ENCODE data around the gene SIGMAR1.
A peak's percentile ranks its signal among the peaks of the same experiment; 100 is the strongest.

The SIGMAR1 gene

GRCh38 chr9:34630402-34631154 lies 7.0 kb downstream of the SIGMAR1 start:
- no peak for DNase-seq (ENCODE audit: low read depth)

- DNase-seq (ENCODE audit: low read depth), result no peak
Observed at GRCh38 chr9:34629491-34629808, 8.1 kb downstream of the SIGMAR1 start.

GRCh38 chr9:34628656-34629490 lies 8.7 kb downstream of the SIGMAR1 start, which contains the start of gene ARID3C:
TSS of gene ARID3C (minus strand) at chr9:34629066. CDS start at chr9:34628014, 1,052 bp downstream.
- no peak for DNase-seq (ENCODE audit: low read depth)

- no peak for DNase-seq (ENCODE audit: low read depth)
Observed at GRCh38 chr9:34627716-34628655, 9.6 kb downstream of the SIGMAR1 start.

- no peak for DNase-seq (ENCODE audit: low read depth)
Observed at GRCh38 chr9:34625186-34625486, 12.5 kb downstream of the SIGMAR1 start.

GRCh38 chr9:34624475-34625185 lies 13.0 kb downstream of the SIGMAR1 start:
- DNase-seq (ENCODE audit: low read depth), result no peak

- no peak for DNase-seq (ENCODE audit: low read depth)
Observed at GRCh38 chr9:34623374-34624235, 14.0 kb downstream of the SIGMAR1 start.

- peak; percentile 80 for DNase-seq (ENCODE audit: low read depth)
Observed at GRCh38 chr9:34620061-34620994, 17.3 kb downstream of the SIGMAR1 start, which contains the start of gene DCTN3. TSS of gene DCTN3 (minus strand) at chr9:34620495. CDS start at chr9:34620464, 31 bp downstream.

GRCh38 chr9:34615132-34615531 lies 22.5 kb downstream of the SIGMAR1 start:
- no peak for DNase-seq (ENCODE audit: low read depth)

GRCh38 chr9:34612788-34613390 lies 24.7 kb downstream of the SIGMAR1 start:
- DNase-seq (ENCODE audit: low read depth), result peak; percentile 51

- DNase-seq (ENCODE audit: low read depth), result peak; percentile 70
Observed at GRCh38 chr9:34611811-34612787, 25.5 kb downstream of the SIGMAR1 start, which contains the start of gene RPP25L. TSS of gene RPP25L (minus strand) at chr9:34612097. CDS start at chr9:34611296, 801 bp downstream.

- no peak for DNase-seq (ENCODE audit: low read depth)
Observed at GRCh38 chr9:34611251-34611810, 26.3 kb downstream of the SIGMAR1 start.

- no peak for DNase-seq (ENCODE audit: low read depth)
Observed at GRCh38 chr9:34610434-34611206, 27.0 kb downstream of the SIGMAR1 start.

- DNase-seq (ENCODE audit: low read depth), result no peak
Observed at GRCh38 chr9:34607331-34607730, 30.3 kb downstream of the SIGMAR1 start.

GRCh38 chr9:34606905-34607304 lies 30.7 kb downstream of the SIGMAR1 start:
- no peak for DNase-seq (ENCODE audit: low read depth)

GRCh38 chr9:34606190-34606589 lies 31.4 kb downstream of the SIGMAR1 start:
- no peak for DNase-seq (ENCODE audit: low read depth)

Measured in stimulated activated CD8-positive, alpha-beta memory T cell treated with anti-CD3 and anti-CD28 coated beads, Interleukin-15, amount 100 ng/mL, for 1 hour (primary cell).